SU-DHL-6 (cell line): ENCODE data around the gene SPAST.
"Not testable (repeated sequence)": the region's sequence is repeated elsewhere in the genome, so short reads cannot be mapped to it uniquely, and the experiment has no call there.

Source experiments
- H2AFZ ChIP-seq: fragments of 200-600 bp; sonication (generic); 2 replicates; pipeline ENCODE4 v1.6.1; 2014; ENCODE audit warnings: low read depth, mild to moderate bottlenecking, moderate library complexity, mixed read lengths, antibody characterized with exemption, low read length; ENCODE audit not compliant: severe bottlenecking
- H3F3A ChIP-seq: fragments of 200-600 bp; shearing (Covaris generic); 2 replicates; pipeline ENCODE4 v1.6.0; 2016; ENCODE audit warnings: antibody characterized with exemption, mild to moderate bottlenecking; ENCODE audit not compliant: insufficient read depth
- H3K27ac ChIP-seq: fragments of 200-600 bp; sonication (generic); 2 replicates; pipeline ENCODE4 v1.5.1; 2016; ENCODE audit warnings: low read depth, mild to moderate bottlenecking, low read length, moderate library complexity, mixed read lengths
- H3K27me3 ChIP-seq: fragments of 200-600 bp; sonication (generic), shearing (Covaris generic); 2 replicates; pipeline ENCODE4 v1.6.0; 2014; ENCODE audit warnings: mild to moderate bottlenecking, low read length
- H3K36me3 ChIP-seq: fragments of 200-600 bp; sonication (generic); 2 replicates; pipeline ENCODE4 v1.6.1; 2014; ENCODE audit warnings: mild to moderate bottlenecking, low read length, mixed read lengths
- H3K4me2 ChIP-seq: fragments of 300-600, 200-600 bp; shearing (Covaris generic), sonication (generic); 2 replicates; pipeline ENCODE4 v1.6.0; 2014; ENCODE audit warnings: low read length, low read depth, mild to moderate bottlenecking; ENCODE audit not compliant: poor library complexity, severe bottlenecking
- H3K4me3 ChIP-seq: fragments of 200-600 bp; sonication (generic); 2 replicates; pipeline ENCODE4 v1.5.1; 2014; ENCODE audit warnings: antibody characterized with exemption, low read length, mild to moderate bottlenecking, mixed read lengths; ENCODE audit not compliant: insufficient read depth, poor library complexity, severe bottlenecking
- H3K79me2 ChIP-seq: fragments of 200-600 bp; sonication (generic); 2 replicates; pipeline ENCODE4 v1.6.1; 2014; ENCODE audit warnings: mild to moderate bottlenecking, low read length, moderate library complexity; ENCODE audit not compliant: insufficient read depth
- H3K9ac ChIP-seq: fragments of 200-600 bp; sonication (generic); 2 replicates; pipeline ENCODE4 v1.7.0; 2014; ENCODE audit warnings: mild to moderate bottlenecking, low read length
- H3K9me2 ChIP-seq: fragments of 200-600 bp; sonication (generic); replicated peaks from 2 replicates; pipeline ENCODE4 v1.6.1; 2014; ENCODE audit warnings: low read length; ENCODE audit not compliant: insufficient read depth
- H3K9me3 ChIP-seq: fragments of 200-600 bp; sonication (generic); 2 replicates; pipeline ENCODE4 v1.6.1; 2014; ENCODE audit warnings: low read length, mixed read lengths; ENCODE audit not compliant: insufficient read depth
- H4K20me1 ChIP-seq: fragments of 200-600 bp; sonication (generic); 2 replicates; pipeline ENCODE4 v1.6.1; 2014; ENCODE audit warnings: low read depth, mild to moderate bottlenecking, antibody characterized with exemption, low read length, moderate library complexity, mixed read lengths
- EZH2phosphoT487 ChIP-seq: fragments of 200-600 bp; sonication (generic), shearing (Covaris generic); conservative IDR thresholded peaks from 2 replicates; pipeline ENCODE4 v1.6.1; 2018; ENCODE audit warnings: mild to moderate bottlenecking, antibody characterized with exemption, low read length, moderate library complexity, mixed read lengths
- TF ChIP-seq, protein P1 (sequence below): fragments of 200-600 bp; sonication (generic); IDR thresholded peaks from one replicate; pipeline ENCODE4 v1.5.1; 2017; ENCODE audit warnings: antibody characterized with exemption, mild to moderate bottlenecking, low read length, moderate library complexity; ENCODE audit not compliant: insufficient read depth, poor library complexity, severe bottlenecking

SPAST gene

DNA sequence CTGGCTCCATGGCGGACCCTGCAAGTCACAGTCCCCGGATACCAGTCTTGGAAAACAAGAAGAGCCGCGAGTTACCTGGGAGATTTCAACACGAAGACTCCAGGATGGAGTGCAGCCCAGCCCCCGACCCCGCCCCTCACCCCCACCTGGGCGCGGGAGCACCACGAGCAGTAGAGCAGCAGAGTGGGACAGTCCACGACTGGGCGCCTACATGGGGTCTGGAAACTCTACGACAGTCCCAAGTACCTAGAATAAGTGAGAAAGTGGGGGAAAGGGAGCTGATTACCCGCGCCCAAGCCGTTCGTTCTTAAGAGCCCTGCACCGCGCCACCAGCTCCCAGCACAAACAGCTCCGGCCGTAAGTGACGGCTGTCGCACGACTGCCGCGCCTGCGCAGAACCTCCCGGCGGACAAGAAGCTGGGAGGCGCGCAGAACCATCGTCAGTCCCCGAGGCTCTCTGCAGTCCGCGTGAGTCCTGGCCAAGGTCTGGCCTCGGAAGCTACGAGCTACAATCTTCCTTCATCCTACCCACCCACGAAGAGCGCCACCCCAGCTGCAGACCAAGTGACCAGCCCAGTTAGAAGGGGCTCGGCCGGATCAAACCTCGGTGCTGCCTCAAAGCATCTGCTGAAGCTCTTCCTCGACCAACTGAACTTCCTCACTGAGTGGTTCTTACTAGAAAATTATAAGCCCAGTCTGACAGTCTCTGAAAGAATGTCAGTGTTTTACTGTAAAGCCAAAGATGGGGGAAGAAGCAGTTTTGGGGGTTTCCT lies 23.7 kb upstream of the SPAST start, which contains the start of gene DPY30:
DPY30 (minus strand) TSS at position 359 of the 773 bp plus-strand sequence; CDS start at position 10, 349 bp downstream.
- Histone ChIP-seq H3K9me3 (no peaks in the 10 kb centered on the region), H3K79me2 (peaks cover 15% of the 10 kb centered on the region), H3K4me3 (peak within 1 kb of the TSS; percentile 91), H4K20me1 (no peaks in the 10 kb centered on the region), H3K9ac (peak within 1 kb of the TSS; percentile 83), H3K27me3 (no peaks in the 10 kb centered on the region), H3F3A (peaks cover 13% of the 10 kb centered on the region), H3K9me2 (no peaks in the 10 kb centered on the region), H3K4me2 (peak within 1 kb of the TSS; percentile 93), H2AFZ (peak within 1 kb of the TSS; percentile 69), H3K36me3 (no peaks in the 10 kb centered on the region), H3K27ac (peak within 1 kb of the TSS; percentile 75)
- TF ChIP-seq, protein P1, sequence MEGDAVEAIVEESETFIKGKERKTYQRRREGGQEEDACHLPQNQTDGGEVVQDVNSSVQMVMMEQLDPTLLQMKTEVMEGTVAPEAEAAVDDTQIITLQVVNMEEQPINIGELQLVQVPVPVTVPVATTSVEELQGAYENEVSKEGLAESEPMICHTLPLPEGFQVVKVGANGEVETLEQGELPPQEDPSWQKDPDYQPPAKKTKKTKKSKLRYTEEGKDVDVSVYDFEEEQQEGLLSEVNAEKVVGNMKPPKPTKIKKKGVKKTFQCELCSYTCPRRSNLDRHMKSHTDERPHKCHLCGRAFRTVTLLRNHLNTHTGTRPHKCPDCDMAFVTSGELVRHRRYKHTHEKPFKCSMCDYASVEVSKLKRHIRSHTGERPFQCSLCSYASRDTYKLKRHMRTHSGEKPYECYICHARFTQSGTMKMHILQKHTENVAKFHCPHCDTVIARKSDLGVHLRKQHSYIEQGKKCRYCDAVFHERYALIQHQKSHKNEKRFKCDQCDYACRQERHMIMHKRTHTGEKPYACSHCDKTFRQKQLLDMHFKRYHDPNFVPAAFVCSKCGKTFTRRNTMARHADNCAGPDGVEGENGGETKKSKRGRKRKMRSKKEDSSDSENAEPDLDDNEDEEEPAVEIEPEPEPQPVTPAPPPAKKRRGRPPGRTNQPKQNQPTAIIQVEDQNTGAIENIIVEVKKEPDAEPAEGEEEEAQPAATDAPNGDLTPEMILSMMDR = no peak
- TF ChIP-seq EZH2phosphoT487 = no peak

DNA sequence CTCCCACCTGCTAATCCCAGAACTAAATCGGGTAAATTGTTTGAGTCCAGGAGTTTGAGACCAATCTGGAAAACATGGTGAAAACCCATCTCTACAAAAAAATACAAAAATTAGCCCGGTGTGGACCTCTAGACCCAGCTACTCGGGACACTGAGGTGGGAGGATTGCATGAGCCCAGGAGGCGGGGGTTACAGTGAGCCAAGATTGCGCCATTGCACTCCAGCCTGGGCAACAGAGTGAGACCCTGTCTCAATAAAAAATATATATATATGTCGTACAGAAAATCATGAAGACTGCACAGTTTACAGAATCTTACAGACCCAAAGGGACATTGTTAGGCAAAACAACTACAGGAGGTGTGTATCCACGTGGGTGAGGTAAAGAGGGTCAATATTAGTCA lies 19.8 kb upstream of the SPAST start:
- no peaks in the 10 kb centered on the region for H4K20me1 ChIP-seq
- no peaks in the 10 kb centered on the region for H3K9me2 ChIP-seq
- H3K79me2 ChIP-seq = peaks cover 9% of the 10 kb centered on the region
- no peak for TF ChIP-seq EZH2phosphoT487
- TF ChIP-seq, protein P1 = no peak
- H3K9me3 ChIP-seq = no peaks in the 10 kb centered on the region
- no peak overlapping the region for H3K4me2 ChIP-seq
- H2AFZ ChIP-seq = no peak overlapping the region
- H3K27ac ChIP-seq = no peak overlapping the region
- H3K4me3 ChIP-seq = no peak overlapping the region
- no peak overlapping the region for H3K9ac ChIP-seq
- no peaks in the 10 kb centered on the region for H3K36me3 ChIP-seq
- H3F3A ChIP-seq = peaks cover 13% of the 10 kb centered on the region
- no peaks in the 10 kb centered on the region for H3K27me3 ChIP-seq

DNA sequence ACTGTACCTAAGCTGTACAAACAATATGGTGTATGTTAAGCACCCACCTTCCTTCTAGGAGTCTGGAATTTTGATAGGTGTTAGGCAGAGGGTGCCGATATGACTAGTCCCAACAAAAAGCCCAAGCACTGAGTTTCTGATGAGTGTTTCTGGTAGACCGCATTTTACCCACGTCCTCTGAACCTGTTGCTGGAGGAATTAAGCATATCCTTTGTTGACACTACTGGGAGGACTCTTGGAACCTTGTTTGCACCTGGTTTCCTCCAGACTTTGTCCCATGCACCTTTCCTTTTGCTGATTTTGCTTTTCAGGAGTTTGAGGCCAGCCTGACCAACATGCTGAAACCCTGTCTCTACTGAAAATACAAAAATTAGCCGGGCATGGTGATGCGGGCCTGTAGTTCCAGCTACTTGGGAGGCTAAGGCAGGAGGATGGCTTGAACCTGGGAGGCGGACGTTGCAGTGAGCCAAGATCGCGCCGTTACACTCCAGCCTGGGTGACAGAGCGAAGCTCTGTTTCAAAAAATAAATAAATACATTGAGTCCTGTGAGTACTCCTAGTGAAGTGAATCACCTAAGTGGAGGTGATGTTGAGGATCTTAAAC lies 11.4 kb upstream of the SPAST start:
- Histone ChIP-seq H3F3A (no peaks in the 10 kb centered on the region), H3K79me2 (no peaks in the 10 kb centered on the region), H3K27ac (no peak overlapping the region), H3K36me3 (no peaks in the 10 kb centered on the region), H2AFZ (no peak overlapping the region), H4K20me1 (no peaks in the 10 kb centered on the region), H3K9me2 (no peaks in the 10 kb centered on the region), H3K9ac (no peak overlapping the region), H3K4me3 (no peak overlapping the region), H3K9me3 (no peaks in the 10 kb centered on the region), H3K27me3 (no peaks in the 10 kb centered on the region), H3K4me2 (no peak overlapping the region)
- TF ChIP-seq, protein P1 = no peak

DNA sequence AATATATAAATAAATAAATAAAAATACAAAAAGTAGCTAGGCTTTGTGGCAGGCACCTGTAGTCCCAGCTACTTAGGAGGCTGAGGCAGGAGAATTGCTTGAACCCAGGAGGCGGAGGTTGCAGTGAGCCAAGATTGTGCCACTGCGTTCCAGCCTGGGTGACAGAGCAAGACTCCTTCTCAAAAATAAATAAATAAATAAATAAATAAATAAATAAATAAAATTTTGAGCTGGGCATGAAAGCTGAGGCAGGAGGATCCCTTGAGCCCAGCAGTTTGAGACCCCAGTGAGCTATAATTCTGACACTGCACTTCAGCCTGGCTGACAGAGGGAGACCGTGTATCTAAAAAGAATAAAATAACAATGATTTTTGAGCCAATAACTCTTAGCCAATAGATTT lies 8.8 kb upstream of the SPAST start:
- H3K9me3 ChIP-seq, H2AFZ ChIP-seq, H3K4me2 ChIP-seq, H3K9me2 ChIP-seq, H3K36me3 ChIP-seq, H4K20me1 ChIP-seq, H3K27ac ChIP-seq, H3K79me2 ChIP-seq, H3F3A ChIP-seq, H3K4me3 ChIP-seq, H3K9ac ChIP-seq, H3K27me3 ChIP-seq: not testable (repeated sequence)
